Activated T-cell treated with anti-CD3 and anti-CD28 coated beads, Interleukin-2, amount 50 U/mL, for 1 hour (primary cell): ENCODE measurements around the gene RTN4R.

Experiments
- DNase-seq: peaks from one replicate; pipeline ENCODE4 v3.0.0-alpha.2; 2020

RTN4R gene

GRCh38 chr22:20239676-20240446 lies 28.3 kb downstream of the RTN4R start:
- DNase-seq = no peak

- DNase-seq = no peak
Measured at GRCh38 chr22:20238901-20239675, 29.0 kb downstream of the RTN4R start.

DNA sequence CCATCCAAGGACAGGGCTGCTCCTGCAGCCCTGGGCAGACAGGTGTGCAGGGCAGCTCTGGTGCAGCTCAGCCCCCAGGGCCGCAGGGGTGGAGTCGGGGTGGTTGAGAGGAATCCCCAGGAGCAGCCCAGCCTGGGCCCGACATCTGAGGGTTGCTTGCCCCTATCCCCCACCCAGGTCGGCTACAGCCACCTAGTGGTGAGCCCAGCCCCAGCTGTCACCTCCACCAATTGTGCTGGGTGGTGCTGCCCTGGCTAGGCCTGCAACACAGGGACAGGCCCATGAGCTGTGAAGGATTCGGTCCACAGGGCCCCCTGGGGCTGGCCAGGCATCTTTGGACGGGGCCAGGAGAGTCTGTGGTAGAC lies 29.6 kb downstream of the RTN4R start:
- DNase-seq = peak; percentile 60

DNA sequence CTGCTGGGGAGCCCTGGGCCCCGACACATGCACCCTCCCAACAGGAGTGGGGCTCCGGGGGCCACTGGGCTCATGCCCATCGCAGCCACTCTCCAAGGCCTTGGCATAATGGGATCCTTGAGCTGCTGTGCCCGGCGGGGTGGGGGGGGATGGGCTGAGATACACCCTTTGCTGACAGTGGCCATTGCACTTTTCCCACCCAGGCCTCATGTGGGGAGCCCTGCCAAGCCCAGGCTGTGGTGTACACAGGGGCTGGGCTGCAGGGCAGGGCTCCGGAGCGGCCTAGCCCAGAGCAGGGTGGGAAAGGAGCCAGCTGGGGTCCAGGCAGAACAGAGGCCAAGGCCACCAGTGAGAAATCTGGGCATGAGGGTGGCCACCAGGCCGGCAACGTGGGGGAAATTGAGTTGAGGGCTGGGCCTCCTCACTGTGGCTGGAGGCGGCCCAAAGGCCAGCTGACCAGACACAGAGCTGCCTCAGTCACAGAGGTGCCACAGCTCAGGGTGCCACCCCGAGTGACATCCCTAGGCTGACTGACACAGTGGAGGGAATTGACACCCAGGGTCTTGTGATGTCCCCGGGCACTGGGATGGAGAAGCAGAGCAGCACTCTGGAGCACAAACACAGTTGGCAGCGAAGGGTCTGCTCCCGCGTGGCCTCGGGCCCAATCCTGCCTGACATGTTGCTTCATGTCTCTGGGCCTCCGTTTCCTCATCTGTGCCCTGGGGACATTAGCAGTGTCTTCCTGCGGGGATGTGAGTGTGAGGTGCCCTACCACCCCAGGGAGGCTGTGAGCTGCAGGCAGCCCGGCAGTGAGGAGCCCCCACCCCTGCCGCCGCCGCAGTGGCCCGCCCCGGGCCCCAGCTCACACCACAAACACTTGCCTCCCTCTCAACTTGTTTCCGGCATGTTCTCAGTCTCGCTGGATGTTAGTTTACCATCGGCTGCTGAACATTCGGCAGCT lies 30.4 kb downstream of the RTN4R start:
- DNase-seq = peak; percentile 53

- no peak for DNase-seq
Measured at GRCh38 chr22:20236052-20236717, 31.9 kb downstream of the RTN4R start.

DNA sequence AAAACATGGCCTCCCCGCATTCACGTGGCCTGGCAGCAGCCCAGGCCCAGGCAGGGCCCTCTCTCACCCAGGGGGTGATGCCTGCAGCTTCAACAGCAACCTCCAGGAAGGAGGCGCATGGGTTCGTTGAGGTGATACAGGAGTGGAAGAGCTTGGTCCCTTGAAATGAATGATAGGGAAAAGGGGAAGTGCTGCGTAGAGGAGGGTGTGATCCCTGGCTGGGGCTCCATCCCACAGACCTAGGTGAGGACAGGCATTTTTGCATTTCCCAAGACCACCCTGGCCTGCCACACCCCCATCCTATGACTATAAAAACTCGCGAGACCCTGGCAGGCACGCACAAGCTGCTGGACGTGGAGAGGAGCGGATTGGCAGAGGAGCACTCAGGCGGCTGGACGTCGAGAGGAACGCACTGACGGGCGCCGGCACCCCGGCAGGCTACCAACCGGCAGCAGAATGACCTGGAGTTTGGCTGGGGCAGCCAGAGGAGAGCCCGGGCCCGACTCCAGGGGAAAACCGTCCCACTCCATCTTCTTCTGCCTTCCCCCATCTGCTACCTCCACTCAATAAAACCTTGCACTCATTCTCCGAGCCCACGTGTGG lies 32.6 kb downstream of the RTN4R start:
- DNase-seq = no peak

DNA sequence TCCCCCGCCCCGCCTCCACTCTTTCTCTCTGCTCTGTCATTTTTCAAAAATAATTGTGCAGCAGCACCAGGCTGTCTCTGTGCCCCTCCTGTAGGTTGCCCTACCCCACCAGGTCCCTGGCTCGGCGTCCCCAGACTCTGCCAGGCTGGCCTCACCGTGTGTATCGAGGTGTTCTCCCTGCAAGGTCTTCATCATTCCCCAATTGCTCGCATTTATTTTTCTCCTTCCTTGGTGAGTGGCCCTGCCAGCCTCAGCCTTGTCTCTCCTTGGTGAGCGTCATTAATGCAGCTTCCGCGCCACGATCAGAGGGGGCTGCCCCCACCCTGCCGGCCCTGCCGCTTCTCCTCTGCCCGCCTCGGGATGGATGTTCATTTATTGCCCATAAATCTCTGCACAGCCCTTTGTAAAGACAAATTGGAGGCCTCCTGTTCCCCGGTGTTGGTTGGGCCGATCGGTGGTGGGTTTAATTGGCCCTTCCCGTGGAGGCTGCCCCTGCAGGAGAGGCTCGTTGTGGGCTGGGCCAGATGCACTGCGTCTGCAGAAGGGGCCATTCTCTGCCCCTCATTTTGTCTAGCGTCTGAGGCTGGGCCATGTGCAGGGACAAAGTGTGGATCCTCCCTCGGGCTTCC lies 33.2 kb downstream of the RTN4R start:
- DNase-seq = no peak

DNA sequence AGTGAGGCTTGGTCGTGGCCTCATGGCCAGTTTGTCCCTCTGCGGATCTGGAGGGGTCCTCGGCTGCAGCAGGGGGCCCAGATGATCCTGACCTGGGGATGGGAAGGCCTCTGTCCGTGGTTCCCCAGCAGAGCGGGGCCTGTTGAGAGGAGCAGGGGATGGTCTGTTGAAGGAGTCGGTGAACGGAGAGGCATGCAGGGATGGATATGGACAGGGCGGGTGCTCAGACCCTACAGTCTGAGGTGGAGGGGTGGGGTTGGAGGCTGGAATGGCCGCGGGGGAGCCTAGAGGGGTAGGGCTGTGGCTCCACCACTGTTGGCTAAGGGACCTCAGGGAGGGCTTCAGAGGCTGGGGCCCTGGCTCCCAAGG lies 33.8 kb downstream of the RTN4R start:
- no peak for DNase-seq

- DNase-seq = no peak
Measured at GRCh38 chr22:20233351-20234313, 34.5 kb downstream of the RTN4R start.

DNA sequence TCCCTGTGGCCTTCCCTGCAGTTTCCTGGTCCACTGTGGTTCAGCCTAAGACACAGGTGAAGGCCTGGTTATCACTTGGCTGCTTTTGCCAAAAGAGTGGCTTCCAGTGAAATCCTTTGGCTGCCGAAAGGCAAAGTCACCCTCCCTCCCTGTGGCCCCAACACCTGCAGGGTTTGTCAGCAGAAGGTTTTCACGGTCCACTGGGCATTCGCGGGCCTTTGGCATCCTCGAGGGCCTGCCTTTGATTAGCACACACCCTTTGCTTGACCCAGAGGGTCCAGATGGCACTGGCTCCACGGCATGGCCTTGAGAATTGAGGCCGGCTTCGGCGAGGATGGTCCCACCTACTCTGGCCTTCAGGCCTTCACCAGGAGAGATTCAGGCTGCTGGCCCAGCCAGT lies 35.3 kb downstream of the RTN4R start:
- DNase-seq = no peak

- DNase-seq = no peak
Measured at GRCh38 chr22:20232237-20232598, 35.9 kb downstream of the RTN4R start.

DNA sequence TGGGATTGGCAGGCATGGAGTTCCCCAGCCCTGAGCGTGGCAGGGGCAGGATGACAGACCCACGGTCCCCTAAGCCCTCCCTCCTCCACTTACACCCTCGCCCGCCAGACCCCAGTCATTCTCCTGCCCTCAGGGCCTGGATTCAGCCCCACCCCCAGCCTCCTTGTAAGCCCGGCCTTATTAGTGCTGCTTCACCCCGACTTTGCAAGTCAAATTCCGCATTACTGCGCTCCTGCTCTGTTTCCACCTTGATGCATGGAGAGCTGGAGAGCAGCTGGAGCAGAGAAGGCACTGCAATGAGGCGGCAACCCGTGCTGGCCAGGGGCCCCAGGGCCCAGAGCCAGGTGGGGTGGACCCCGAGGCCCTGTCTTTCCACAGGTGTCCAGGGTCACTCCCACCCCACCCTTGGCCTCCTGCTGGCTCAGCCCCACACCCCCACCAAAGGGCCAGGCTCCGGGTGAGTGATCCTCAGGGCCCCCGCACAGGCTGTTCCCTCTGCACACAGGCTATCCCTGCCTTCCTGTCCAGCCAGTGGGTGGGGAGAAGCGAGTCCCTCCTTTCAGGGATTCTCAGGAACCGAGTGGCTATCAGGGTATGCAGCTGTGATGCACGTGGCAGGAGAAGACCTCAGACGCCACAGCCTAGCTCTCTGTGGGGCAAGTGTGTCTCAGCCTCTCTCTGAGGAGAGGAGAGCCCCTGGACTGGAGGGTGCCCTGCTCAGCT lies 36.4 kb downstream of the RTN4R start:
- no peak for DNase-seq

GRCh38 chr22:20230777-20231420 lies 37.2 kb downstream of the RTN4R start:
- no peak for DNase-seq

DNA sequence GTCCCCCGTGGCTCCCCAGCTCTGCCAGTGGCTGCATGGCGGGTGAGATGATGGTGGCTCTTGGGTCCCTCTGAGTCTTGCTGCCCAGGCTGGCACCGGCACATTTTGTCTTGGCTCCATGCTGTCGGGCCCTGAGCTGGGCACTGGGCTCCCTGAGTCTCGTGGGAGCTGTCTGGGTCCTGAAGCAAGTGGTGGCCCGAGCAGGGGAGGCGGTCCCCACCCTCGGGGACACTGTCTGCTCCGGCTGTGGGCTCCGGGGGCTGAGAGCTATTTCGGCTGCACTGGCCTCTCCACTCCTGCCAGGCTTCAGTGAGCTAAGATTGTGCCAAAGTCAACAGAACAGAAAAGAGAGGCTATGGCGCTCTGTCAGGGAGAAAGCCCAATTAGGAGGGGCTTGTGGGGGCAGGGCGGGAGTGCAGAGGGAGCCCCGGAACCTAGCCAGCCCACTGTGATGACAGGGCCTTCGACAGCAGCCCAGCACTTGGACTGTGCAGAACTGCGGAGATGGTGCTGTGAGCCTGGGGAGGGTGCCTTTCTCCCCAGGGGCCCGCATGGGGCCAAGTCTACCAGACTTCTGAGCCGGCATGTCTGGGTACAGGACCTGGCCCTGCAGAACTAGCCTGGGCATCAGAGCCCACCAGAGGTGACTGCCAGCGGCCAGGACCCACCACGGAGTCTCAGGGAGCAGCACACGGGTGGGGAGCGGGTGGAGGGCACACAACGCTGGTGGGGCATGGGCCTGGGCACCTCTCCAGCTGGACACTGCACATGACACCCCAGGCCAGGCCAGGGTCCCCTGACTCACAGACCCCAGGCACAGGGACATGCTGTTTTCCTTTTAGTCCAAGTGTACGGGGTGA lies 38.0 kb downstream of the RTN4R start:
- DNase-seq = no peak

DNA sequence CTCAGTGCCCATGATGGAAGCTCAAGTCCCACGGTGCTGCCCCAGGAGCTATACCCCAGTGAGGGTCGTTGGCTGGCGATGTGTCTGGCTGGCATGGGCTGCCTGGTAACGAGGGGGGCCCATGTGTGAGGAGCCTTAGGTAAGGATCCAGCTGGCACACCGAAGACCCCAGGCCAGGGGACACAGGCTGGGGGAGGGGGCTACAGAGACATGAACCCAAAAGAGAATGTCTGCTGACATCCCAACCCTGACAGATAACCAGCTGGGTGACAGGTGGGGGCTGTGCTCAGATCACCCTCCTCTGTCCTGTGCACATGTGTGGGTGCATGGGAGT lies 39.2 kb downstream of the RTN4R start:
- DNase-seq = no peak

GRCh38 chr22:20228055-20228938 lies 39.8 kb downstream of the RTN4R start:
- DNase-seq = no peak

DNA sequence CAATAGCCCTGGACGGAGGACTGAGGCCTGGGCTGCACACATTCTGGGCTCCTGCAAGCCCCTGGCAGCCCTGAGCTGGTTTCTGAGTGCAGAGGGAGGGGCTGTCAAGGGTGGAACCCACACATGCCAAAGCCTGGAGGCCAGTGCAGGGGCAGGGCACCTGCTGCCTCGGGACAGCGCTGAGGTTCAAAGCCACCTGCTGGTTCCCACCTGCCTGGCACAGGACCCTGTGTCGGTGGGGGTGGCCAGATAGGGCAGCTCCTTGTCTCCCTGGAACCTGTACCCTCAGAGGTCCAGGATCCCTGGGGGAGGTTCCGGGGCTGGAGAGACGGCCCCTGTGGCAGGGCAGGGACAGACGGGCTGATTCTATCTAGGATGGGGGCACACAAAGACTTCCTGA lies 40.8 kb downstream of the RTN4R start:
- no peak for DNase-seq
